SU-DHL-6 (cell line): Measurements from ENCODE around the gene EVI5L.

ENCODE experiments used
- EZH2phosphoT487 ChIP-seq: fragments of 200-600 bp; sonication (generic), shearing (Covaris generic); conservative IDR thresholded peaks from 2 replicates; pipeline ENCODE4 v1.6.1; 2018; ENCODE audit warnings: mild to moderate bottlenecking, antibody characterized with exemption, low read length, moderate library complexity, mixed read lengths
- TF ChIP-seq, protein P1 (sequence below): fragments of 200-600 bp; sonication (generic); IDR thresholded peaks from one replicate; pipeline ENCODE4 v1.5.1; 2017; ENCODE audit warnings: antibody characterized with exemption, mild to moderate bottlenecking, low read length, moderate library complexity; ENCODE audit not compliant: insufficient read depth, poor library complexity, severe bottlenecking

DNA sequence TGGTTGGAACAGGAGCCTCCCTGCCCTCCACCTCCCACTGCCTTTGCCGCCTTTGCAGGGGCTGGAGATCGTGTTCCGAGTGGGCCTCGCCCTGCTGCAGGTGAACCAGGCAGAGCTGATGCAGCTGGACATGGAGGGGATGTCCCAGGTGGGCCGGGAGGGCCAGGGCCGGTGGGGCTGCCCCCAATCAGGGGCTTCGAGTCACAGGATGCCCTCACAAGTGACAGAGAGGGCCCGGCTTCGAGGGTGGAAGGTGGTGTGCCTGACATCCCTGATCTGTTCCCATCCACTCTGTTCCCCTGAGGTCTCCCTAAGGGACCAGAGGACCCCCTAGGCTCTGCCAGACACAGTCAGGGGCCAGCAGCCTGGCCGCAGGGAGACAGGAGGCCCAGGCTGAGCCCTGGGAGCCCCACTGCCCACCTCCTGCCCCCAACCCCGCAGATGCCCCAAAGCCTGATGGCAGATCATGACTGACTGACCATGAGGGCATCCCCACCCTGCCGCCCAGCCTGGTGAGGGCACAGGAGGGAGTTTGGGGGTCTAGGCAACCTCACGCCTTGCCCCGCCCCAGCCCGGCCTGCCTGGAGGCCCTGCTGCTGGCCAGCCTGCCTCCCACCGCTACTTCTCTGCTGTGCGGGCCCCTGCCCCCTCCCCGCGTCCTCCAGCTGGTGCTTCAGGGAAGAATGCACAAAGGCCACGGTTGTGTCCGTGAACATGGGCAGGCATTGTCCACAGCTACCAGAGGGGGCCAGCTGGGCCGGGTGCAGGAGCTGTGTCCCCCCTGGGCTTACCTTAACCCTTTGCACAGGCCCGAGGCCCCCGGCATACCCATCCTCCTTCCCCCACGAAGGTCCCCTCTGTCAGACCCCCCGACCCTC is 21.8 kb downstream of the EVI5L start:
- TF ChIP-seq, protein P1, sequence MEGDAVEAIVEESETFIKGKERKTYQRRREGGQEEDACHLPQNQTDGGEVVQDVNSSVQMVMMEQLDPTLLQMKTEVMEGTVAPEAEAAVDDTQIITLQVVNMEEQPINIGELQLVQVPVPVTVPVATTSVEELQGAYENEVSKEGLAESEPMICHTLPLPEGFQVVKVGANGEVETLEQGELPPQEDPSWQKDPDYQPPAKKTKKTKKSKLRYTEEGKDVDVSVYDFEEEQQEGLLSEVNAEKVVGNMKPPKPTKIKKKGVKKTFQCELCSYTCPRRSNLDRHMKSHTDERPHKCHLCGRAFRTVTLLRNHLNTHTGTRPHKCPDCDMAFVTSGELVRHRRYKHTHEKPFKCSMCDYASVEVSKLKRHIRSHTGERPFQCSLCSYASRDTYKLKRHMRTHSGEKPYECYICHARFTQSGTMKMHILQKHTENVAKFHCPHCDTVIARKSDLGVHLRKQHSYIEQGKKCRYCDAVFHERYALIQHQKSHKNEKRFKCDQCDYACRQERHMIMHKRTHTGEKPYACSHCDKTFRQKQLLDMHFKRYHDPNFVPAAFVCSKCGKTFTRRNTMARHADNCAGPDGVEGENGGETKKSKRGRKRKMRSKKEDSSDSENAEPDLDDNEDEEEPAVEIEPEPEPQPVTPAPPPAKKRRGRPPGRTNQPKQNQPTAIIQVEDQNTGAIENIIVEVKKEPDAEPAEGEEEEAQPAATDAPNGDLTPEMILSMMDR, result no peak
- TF ChIP-seq EZH2phosphoT487, result no peak
